ENCODE data around the gene SLC49A3.

- TF ChIP-seq CTCF (IDR thresholded peaks at IDR 0.05 in 2 of 3, conservative IDR thresholded peaks at IDR 0.05 in 1 of 3; ENCODE audit: control insufficient read depth in 2 of 3, extremely low read depth in 1 of 3, insufficient read depth in 1 of 3, low read depth in 3 of 3, low read length in 3 of 3) (no peak), POLR2AphosphoS5 (IDR thresholded peaks at IDR 0.05; ENCODE audit: low read length) (no peak), JUNB (IDR thresholded peaks at IDR 0.05) (no peak), USF2 (IDR thresholded peaks at IDR 0.05; ENCODE audit: borderline replicate concordance, low read depth, low read length) (no peak), POLR2A (IDR thresholded peaks at IDR 0.05; ENCODE audit: low read depth, low read length) (no peak), REST (IDR thresholded peaks at IDR 0.05; ENCODE audit: low read depth, low read length) (no peak)
Observed at GRCh38 chr4:734075-734474, 45.1 kb upstream of the SLC49A3 start.

Data from GM12878 (cell line).